Pancreas (tissue), 10 donors: ENCODE results near the gene GGCT. TPM values are rescaled to one million over a fixed set of nuclear protein-coding genes. Genes with fewer than 3 reads are reported as not detected.

ENCODE experiments used
- ATAC-seq, 4 donors: fragments of 200-7000 bp; cut with Tn5 transposase; one replicate each; pipeline versions ENCODE4 v1.8.0 to v1.9.1; 2020; ENCODE audit warnings: mild to moderate bottlenecking in 4 of 4, moderate library complexity in 4 of 4
- DNase-seq, 6 donors: peaks; one replicate each; pipeline ENCODE4 v3.0.0-alpha.2; 2020
- FAIRE-seq: peaks from 2 replicates; lab custom pipeline; 2012; peaks lifted over from hg19 to GRCh38; lab: Jason Lieb, UNC
- H3K27ac ChIP-seq, 4 donors: fragments of 200-600 bp; sonication (generic); 1 replicate in 3 of 4; 2 replicates in 1 of 4; pipeline versions ENCODE4 v1.5.0 to v1.8.0; 2020
- H3K27me3 ChIP-seq, 4 donors: fragments of 200-600 bp; one replicate each; pipeline ENCODE4 v1.8.0; 2021
- H3K36me3 ChIP-seq, 3 donors: fragments of 200-600 bp; sonication (generic) in 1 of 3; one replicate each; pipeline versions ENCODE4 v1.5.0 to v1.8.0; 2020 to 2021
- H3K4me1 ChIP-seq, 3 donors: fragments of 200-600 bp; one replicate each; pipeline ENCODE4 v1.8.0; 2021
- H3K4me3 ChIP-seq, 4 donors: fragments of 200-600 bp; sonication (generic) in 2 of 4; one replicate each; pipeline versions ENCODE4 v1.5.0 to v1.8.0; 2020 to 2021
- H3K9me3 ChIP-seq, 4 donors: fragments of 200-600 bp; one replicate each; pipeline ENCODE4 v1.8.0; 2021
- CTCF ChIP-seq, 4 donors: fragments of 200-600 bp; sonication (generic) in 3 of 4; IDR thresholded peaks; one replicate each; pipeline versions ENCODE4 v1.5.0 to v1.8.0; 2021; ENCODE audit warnings: antibody characterized with exemption in 4 of 4
- WGBS, 2 donors: extraction: QIAGEN DNeasy Blood & Tissue Kit; methylation state at CpG; one replicate each; pipeline ENCODE4 v1.1.7; 2013; 5-methylcytosine and 5-hydroxymethylcytosine counted together
- intact Hi-C, 3 donors: fragments of 100-400 bp; cut with DNase I; formaldehyde crosslinking; loops; one replicate each; pipeline versions ENCODE4 v1.11.1 to v1.14.2; 2022
- polyA plus RNA-seq, 2 donors: library from polyadenylated mRNA; stranded (reverse); fragments of 200-250 nt; gene quantifications; one replicate each; pipeline ENCODE4 v1.2.3, GENCODE V29; 2013
- total RNA-seq, 6 donors: library from RNA; stranded (reverse); fragmentation: NEBNext Ultra II Directional in 4 of 6; extraction: Animal tissue kit (Norgen Biotek cat#: 25700) in 4 of 6; gene quantifications; one replicate each; pipeline versions ENCODE4 v1.2.1 to v1.2.4, GENCODE V29; 2021 to 2023
- donor health status: healthy with polysubstance abuse.
- donor health status: DM: no; HTN: no; CAD: no; lungs with moderate emphysema.
- donor health status: DM: no; HTN: no; CAD: no.
- donor health status: control.
- donor health status: control.
- donor health status: Bipolar disorder and iron deficiency.
- donor health status: DM: yes; HTN: yes; CAD: no.
- donor health status: DM: no; HTN: no; CAD: no.
- donor health status: DM: no; HTN: no; CAD: no.
- donor health status: DM: yes; HTN: yes; CAD: no.

Gene GGCT
- total and polyA plus RNA-seq, 8 donors = 9.6 to 30.3 (median 17.0) TPM

GRCh38 chr7:30523466-30523865 is 18.8 kb upstream of the GGCT start:
- FAIRE-seq = no peak
- 92% methylated on average over 2 of the region's 2 CpGs for WGBS, 2 donors

GRCh38 chr7:30522159-30522558 is 17.5 kb upstream of the GGCT start:
- no peak for FAIRE-seq
- H3K27ac ChIP-seq = no peak overlapping the region

More at GRCh38 chr7:30523466-30523865, 18.8 kb upstream of the GGCT start:
- Histone ChIP-seq H3K27ac (no peak overlapping the region), H3K27me3 (no peaks in the 10 kb centered on the region), H3K4me1 (peaks cover 0 to 7% (median 3%) of the 10 kb centered on the region in 3 donors), H3K36me3 (no peaks in the 10 kb centered on the region), H3K9me3 (no peaks in the 10 kb centered on the region), H3K4me3 (no peak overlapping the region)
- intact Hi-C loops = no loop called here
- no peak for TF ChIP-seq CTCF (IDR thresholded peaks at IDR 0.05)
- no peak for DNase-seq
- ATAC-seq = no peak

DNA sequence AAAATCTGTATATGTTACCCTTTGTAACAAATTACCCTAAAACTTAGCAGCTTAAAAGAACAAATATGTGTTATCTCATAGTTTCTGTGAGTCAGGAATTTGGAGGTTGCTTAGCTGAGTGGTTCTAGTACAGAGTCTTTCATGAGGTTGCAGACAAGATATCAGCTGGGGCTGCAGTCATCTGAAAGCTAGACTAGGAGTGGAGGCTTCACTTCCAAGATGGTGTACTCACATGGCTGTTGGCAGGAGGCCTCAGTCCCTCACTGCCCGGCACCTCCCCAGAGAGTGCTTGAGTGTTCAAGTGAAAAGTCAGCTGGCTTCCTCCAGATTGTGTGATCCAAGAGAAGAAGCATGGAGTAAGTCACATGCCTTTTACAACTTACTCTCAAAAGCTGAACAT is 16.9 kb upstream of the GGCT start:
- intact Hi-C loops = no loop called here
- no peaks in the 10 kb centered on the region for H3K9me3 ChIP-seq
- H3K27ac ChIP-seq = no peak overlapping the region
- no peaks in the 10 kb centered on the region for H3K27me3 ChIP-seq
- H3K4me3 ChIP-seq = no peak overlapping the region
- FAIRE-seq (no peak), DNase-seq (no peak), ATAC-seq (peak in 3 of 4 donors; percentile 39 to 72 (median 51))
- H3K36me3 ChIP-seq = no peaks in the 10 kb centered on the region
- no peak for TF ChIP-seq CTCF (IDR thresholded peaks at IDR 0.05)
- 80 to 87% methylated on average over 1 of the region's 1 CpG for WGBS, 2 donors
- peaks cover 0 to 8% (median 3%) of the 10 kb centered on the region in 3 donors for H3K4me1 ChIP-seq

More at GRCh38 chr7:30522159-30522558, 17.5 kb upstream of the GGCT start:
- DNase-seq (no peak), ATAC-seq (no peak)
- H3K36me3 ChIP-seq = no peaks in the 10 kb centered on the region
- H3K9me3 ChIP-seq = no peaks in the 10 kb centered on the region
- intact Hi-C loops = no loop called here
- H3K4me3 ChIP-seq = no peak overlapping the region
- 79 to 81% methylated on average over 3 of the region's 3 CpGs for WGBS, 2 donors
- no peak for TF ChIP-seq CTCF (IDR thresholded peaks at IDR 0.05)
- peaks cover 0 to 8% (median 3%) of the 10 kb centered on the region in 3 donors for H3K4me1 ChIP-seq
- no peaks in the 10 kb centered on the region for H3K27me3 ChIP-seq

GRCh38 chr7:30519122-30519521 is 14.5 kb upstream of the GGCT start:
- ATAC-seq (peak in 3 of 4 donors; percentile 51 to 78 (median 52)), FAIRE-seq (no peak), DNase-seq (no peak)
- 7 to 12% methylated on average over 3 of the region's 3 CpGs for WGBS, 2 donors
- Histone ChIP-seq H3K4me3 (no peak overlapping the region), H3K9me3 (no peaks in the 10 kb centered on the region), H3K27me3 (no peaks in the 10 kb centered on the region), H3K27ac (no peak overlapping the region), H3K36me3 (no peaks in the 10 kb centered on the region), H3K4me1 (peaks cover 0 to 8% (median 3%) of the 10 kb centered on the region in 3 donors)
- intact Hi-C loops = no loop called here
- TF ChIP-seq CTCF (IDR thresholded peaks at IDR 0.05) = no peak

GRCh38 chr7:30515761-30516160 is 11.1 kb upstream of the GGCT start:
- H3K27ac ChIP-seq = no peak overlapping the region
- intact Hi-C loops = no loop called here
- ATAC-seq (no peak), FAIRE-seq (no peak), DNase-seq (no peak)
- no peak overlapping the region for H3K4me3 ChIP-seq
- no peaks in the 10 kb centered on the region for H3K27me3 ChIP-seq
- H3K4me1 ChIP-seq = peaks cover 0 to 8% (median 0%) of the 10 kb centered on the region in 3 donors
- WGBS, 2 donors = 96 to 99% methylated on average over 2 of the region's 2 CpGs
- H3K9me3 ChIP-seq = no peaks in the 10 kb centered on the region
- no peaks in the 10 kb centered on the region for H3K36me3 ChIP-seq
- TF ChIP-seq CTCF (IDR thresholded peaks at IDR 0.05) = no peak
